Chondrocyte (in vitro differentiated cells): ENCODE results near the gene CLIC5. TPM values are rescaled to one million over a fixed set of nuclear protein-coding genes. Genes with fewer than 3 reads are reported as not detected.

Source experiments
- DNase-seq: peaks from one replicate; pipeline ENCODE4 v3.0.0; 2021; ENCODE audit warnings: mixed read lengths, low spot score
- H3K27ac Mint-ChIP-seq: one replicate; pipeline ENCODE4 v1.8.0; 2021; ENCODE audit warnings: mild to moderate bottlenecking, moderate library complexity, mixed read lengths; ENCODE audit not compliant: unreplicated experiment
- H3K27me3 Mint-ChIP-seq: 2 replicates; pipeline ENCODE4 v1.8.0; 2021; ENCODE audit warnings: low read depth, mixed read lengths
- H3K36me3 Mint-ChIP-seq: 2 replicates; pipeline ENCODE4 v1.8.0; 2021; ENCODE audit warnings: low read depth, mixed read lengths
- H3K4me1 Mint-ChIP-seq: 2 replicates; pipeline ENCODE4 v1.8.0; 2021; ENCODE audit warnings: low read depth, mild to moderate bottlenecking, mixed read lengths
- H3K4me3 Mint-ChIP-seq: one replicate; pipeline ENCODE4 v1.8.0; 2021; ENCODE audit warnings: mild to moderate bottlenecking, moderate library complexity, mixed read lengths; ENCODE audit not compliant: unreplicated experiment
- H3K9me3 Mint-ChIP-seq: 2 replicates; pipeline ENCODE4 v1.8.0; 2021; ENCODE audit warnings: low read depth, mixed read lengths
- CTCF ChIP-seq: fragments of 200-600 bp; sonication (generic); IDR thresholded peaks from 2 replicates; pipeline ENCODE4 v1.5.0; 2021; ENCODE audit warnings: antibody characterized with exemption, mild to moderate bottlenecking, moderate library complexity
- total RNA-seq: library from RNA; stranded (reverse); gene quantifications from 3 replicates; pipeline ENCODE4 v1.2.1, GENCODE V29; 2021

The CLIC5 gene
- total RNA-seq, 1 donor from 2014 or later: not detected

GRCh38 chr6:45886776-45887175 is 128.9 kb downstream of the CLIC5 start:
- Mint-ChIP-seq H3K27ac (no peak overlapping the region), H3K27me3 (peaks cover 4% of the 10 kb centered on the region), H3K36me3 (no peaks in the 10 kb centered on the region), H3K9me3 (peaks cover 4% of the 10 kb centered on the region), H3K4me3 (no peak overlapping the region), H3K4me1 (no peaks in the 10 kb centered on the region)
- no peak for TF ChIP-seq CTCF
- DNase-seq: no peak

- no peak for TF ChIP-seq CTCF
- H3K27me3 Mint-ChIP-seq: peaks cover 4% of the 10 kb centered on the region
- peaks cover 13% of the 10 kb centered on the region for H3K4me1 Mint-ChIP-seq
- DNase-seq: no peak
- H3K27ac Mint-ChIP-seq: no peak overlapping the region
- no peaks in the 10 kb centered on the region for H3K9me3 Mint-ChIP-seq
- no peaks in the 10 kb centered on the region for H3K36me3 Mint-ChIP-seq
- H3K4me3 Mint-ChIP-seq: no peak overlapping the region
Observed at GRCh38 chr6:45884336-45884735, 131.3 kb downstream of the CLIC5 start.

GRCh38 chr6:45882671-45883070 is 133.0 kb downstream of the CLIC5 start:
- Mint-ChIP-seq H3K27me3 (peaks cover 1% of the 10 kb centered on the region), H3K36me3 (no peaks in the 10 kb centered on the region), H3K4me1 (peaks cover 13% of the 10 kb centered on the region), H3K4me3 (no peak overlapping the region), H3K27ac (no peak overlapping the region), H3K9me3 (no peaks in the 10 kb centered on the region)
- TF ChIP-seq CTCF: no peak
- no peak for DNase-seq

- TF ChIP-seq CTCF: no peak
- Mint-ChIP-seq H3K27me3 (no peaks in the 10 kb centered on the region), H3K4me3 (no peak overlapping the region), H3K4me1 (peaks cover 13% of the 10 kb centered on the region), H3K27ac (no peak overlapping the region), H3K9me3 (no peaks in the 10 kb centered on the region), H3K36me3 (no peaks in the 10 kb centered on the region)
- DNase-seq: no peak
Observed at GRCh38 chr6:45881705-45882467, 133.8 kb downstream of the CLIC5 start.

- Mint-ChIP-seq H3K4me3 (no peak overlapping the region), H3K9me3 (no peaks in the 10 kb centered on the region), H3K27me3 (no peaks in the 10 kb centered on the region), H3K4me1 (peaks cover 13% of the 10 kb centered on the region), H3K27ac (no peak overlapping the region), H3K36me3 (peaks cover 2% of the 10 kb centered on the region)
- DNase-seq: no peak
- TF ChIP-seq CTCF: no peak
Observed at GRCh38 chr6:45880676-45881075, 135.0 kb downstream of the CLIC5 start.
